K562 (cell line): Measurements from ENCODE around the gene COL4A2. TPM values are rescaled to one million over a fixed set of nuclear protein-coding genes. Genes with fewer than 3 reads are reported as not detected.
A peak's percentile ranks its signal among the peaks of the same experiment; 100 is the strongest.

Experiments used
- ATAC-seq: fragments of 200-7000 bp; cut with Tn5 transposase; 3 replicates; pipeline ENCODE4 v1.9.1; 2020; ENCODE audit warnings: moderate library complexity
- BruUV-seq: library from RNA; stranded (reverse); fragments of 400-500 nt; replicated peaks from 2 replicates; lab custom pipeline; 2021; lab: Mats Ljungman, UMichigan
- CTCF ChIA-PET: fragments of 300-600 bp; formaldehyde crosslinking; extraction: SDS; loops from one replicate; lab custom pipeline; 2021; ENCODE audit warnings: low intra/inter-chr PET ratio; lab: Yijun Ruan, JAX
- POLR2A ChIA-PET: fragments of 300-600, 350-650 bp; sonication (Branson Sonifier 250); formaldehyde crosslinking; extraction: SDS; loops from one replicate; lab custom pipeline; 2021; ENCODE audit warnings: antibody characterized with exemption, inconsistent platforms; lab: Yijun Ruan, JAX
- DNase-seq, 4 experiments: peaks; one replicate each; pipeline versions ENCODE4 v3.0.0 to v3.0.0-alpha.2; 2011 to 2018; ENCODE audit warnings: low spot score in 3 of 4, mixed read lengths in 3 of 4; ENCODE audit errors: extremely low read depth in 1 of 4
- FAIRE-seq: peaks from 2 replicates; lab custom pipeline; 2011; peaks lifted over from hg19 to GRCh38; lab: Jason Lieb, UNC
- H2AFZ ChIP-seq: 2 replicates; pipeline ENCODE4 v1.6.0; 2011; ENCODE audit warnings: low read depth, low read length, control low read depth, inconsistent platforms
- H3K27ac ChIP-seq: fragments of 200-600 bp; 3 replicates; pipeline ENCODE4 v1.8.0; 2011; ENCODE audit warnings: low read depth, mild to moderate bottlenecking, control low read depth, inconsistent platforms, low read length, moderate library complexity, mixed read lengths; ENCODE audit errors: extremely low read depth
- H3K27me3 ChIP-seq, 2 experiments: fragments of 300-600 bp in 1 of 2; 2 replicates in 1 of 2; 3 replicates in 1 of 2; pipeline versions ENCODE4 v1.6.0 to v1.8.0; 2011; ENCODE audit warnings: inconsistent platforms in 2 of 2, low read length in 2 of 2, mild to moderate bottlenecking in 1 of 2, mixed read lengths in 1 of 2, moderate library complexity in 1 of 2; ENCODE audit not compliant: control insufficient read depth in 2 of 2, insufficient read depth in 2 of 2
- H3K36me3 ChIP-seq: fragments of 300-600 bp; 3 replicates; pipeline ENCODE4 v1.8.0; 2011; ENCODE audit warnings: mild to moderate bottlenecking, low read length, inconsistent platforms; ENCODE audit not compliant: control insufficient read depth, insufficient read depth
- H3K4me1 ChIP-seq, 2 experiments: fragments of 200-600 bp in 1 of 2; replicated peaks in 1 of 2; 2 replicates in 1 of 2; 3 replicates in 1 of 2; pipeline versions ENCODE4 v1.5.1 to v1.8.0; 2011; ENCODE audit warnings: inconsistent platforms in 2 of 2, low read length in 2 of 2, mild to moderate bottlenecking in 1 of 2, mixed read lengths in 1 of 2, moderate library complexity in 1 of 2; ENCODE audit not compliant: control insufficient read depth in 2 of 2, insufficient read depth in 2 of 2
- H3K4me2 ChIP-seq: 2 replicates; pipeline ENCODE4 v1.6.1; 2011; ENCODE audit warnings: low read length, control low read depth, inconsistent platforms, mixed read lengths; ENCODE audit not compliant: insufficient read depth
- H3K4me3 ChIP-seq: fragments of 200-600 bp; sonication (generic), shearing (Covaris generic); 2 replicates; pipeline ENCODE4 v1.5.1; 2016; ENCODE audit warnings: control low read depth, inconsistent platforms
- H3K79me2 ChIP-seq: fragments of 200-600 bp; 3 replicates; pipeline ENCODE4 v1.8.0; 2011; ENCODE audit warnings: low read length, inconsistent platforms; ENCODE audit not compliant: control insufficient read depth, insufficient read depth
- H3K9ac ChIP-seq, 2 experiments: 2 replicates each; pipeline versions ENCODE4 v1.6.0 to v1.6.1; 2011; ENCODE audit warnings: low read depth in 2 of 2, low read length in 2 of 2, control low read depth in 1 of 2, inconsistent platforms in 1 of 2, mild to moderate bottlenecking in 1 of 2, mixed read lengths in 1 of 2; ENCODE audit not compliant: insufficient read depth in 1 of 2
- H3K9me1 ChIP-seq: one replicate; pipeline ENCODE4 v1.6.0; 2011; ENCODE audit warnings: inconsistent platforms, mild to moderate bottlenecking, low read length, moderate library complexity; ENCODE audit not compliant: control insufficient read depth, insufficient read depth
- H3K9me3 ChIP-seq: replicated peaks from 2 replicates; pipeline ENCODE4 v1.5.1; 2011; ENCODE audit warnings: low read depth, low read length, inconsistent platforms; ENCODE audit not compliant: control insufficient read depth, insufficient read depth
- H4K20me1 ChIP-seq: replicated peaks from 2 replicates; pipeline ENCODE4 v1.6.1; 2011; ENCODE audit warnings: low read length, inconsistent platforms, mixed read lengths; ENCODE audit not compliant: control insufficient read depth, insufficient read depth
- CTCF ChIP-seq, 3 experiments: IDR thresholded peaks in 2 of 3; conservative IDR thresholded peaks in 1 of 3; 2 replicates each; pipeline ENCODE4 v1.5.1; 2011 to 2012; ENCODE audit warnings: low read length in 3 of 3, mild to moderate bottlenecking in 3 of 3, control low read depth in 2 of 3, improper control_type of control experiment in 1 of 3, inconsistent platforms in 1 of 3, low read depth in 1 of 3, mixed read lengths in 1 of 3, moderate library complexity in 1 of 3; ENCODE audit not compliant: insufficient read depth in 2 of 3
- RAD21 ChIP-seq, 2 experiments: fragments of 250-450 bp in 1 of 2; fragments of 450-650 bp in 1 of 2; sonication (Bioruptor Pico) in 1 of 2; formaldehyde crosslinking in 1 of 2; IDR thresholded peaks in 1 of 2; conservative IDR thresholded peaks in 1 of 2; 2 replicates each; pipeline versions ENCODE4 v1.4.0 to v1.8.0; 2020 to 2022; ENCODE audit warnings: mild to moderate bottlenecking in 2 of 2, moderate library complexity in 1 of 2
- RBM17 ChIP-seq: fragments of 200-400 bp; formaldehyde crosslinking; IDR thresholded peaks from 2 replicates; pipeline ENCODE4 v1.6.1; 2017; ENCODE audit warnings: low read depth, mild to moderate bottlenecking, low read length, borderline replicate concordance
- WGBS: fragments of 100-300 bp; shearing (Covaris generic); methylation state at CpG from one replicate; pipeline ENCODE4 v1.1.6; 2016; ENCODE audit warnings: low coverage, mixed read lengths; ENCODE audit not compliant: insufficient coverage; ENCODE audit errors: missing lambda C conversion rate; 5-methylcytosine and 5-hydroxymethylcytosine counted together
- in situ Hi-C: fragments of 300-500 bp; cut with MboI; formaldehyde crosslinking; loops from 4 replicates; pipeline ENCODE4 v1.15.0; 2018; ENCODE audit warnings: inconsistent platforms, mixed read lengths
- intact Hi-C: fragments of 100-400 bp; cut with micrococcal nuclease; formaldehyde crosslinking; loops from 2 replicates; pipeline ENCODE4 v1.14.2; 2022
- polyA plus RNA-seq, 8 experiments: library from polyadenylated mRNA; depleted of rRNA in 4 of 8; stranded (reverse) in 5 of 8; unstranded in 3 of 8; fragments of >200 nt; fragmentation: Nextera tagmentation in 2 of 8; fragmentation: Illumina TruSeq in 1 of 8; extraction: Ambion mirVana in 2 of 8; extraction: Trizol in 1 of 8; gene quantifications; 2 replicates each; pipeline versions ENCODE4 v1.2.1 to v1.2.3, GENCODE V29; 2011 to 2014; ENCODE audit warnings: inconsistent platforms in 1 of 8, missing spikeins in 1 of 8
- total RNA-seq, 7 experiments: library from RNA; depleted of rRNA in 6 of 7; stranded (reverse); fragments of >200 nt in 6 of 7; fragmentation: Illumina TruSeq in 2 of 7; extraction: Trizol in 2 of 7; gene quantifications; 2 replicates each; pipeline versions ENCODE4 v1.2.1 to v1.2.3, GENCODE V29; 2011 to 2021; ENCODE audit warnings: low replicate concordance in 1 of 7

COL4A2 gene
- total and polyA plus RNA-seq, 9 of the 15 experiments (the other 6 are each of a cell fraction or from before 2014, with no cell fraction given), result 0.13 to 15.2 (median 8.1) TPM

- no peak overlapping the region for H3K9ac ChIP-seq
- intact Hi-C loops (loop anchor here (2.0 kb wide), 1 partner anchor 221 kb away; no protein-coding TSS in a partner anchor), in situ Hi-C loops (no loop called here)
- 0% methylated on average over 6 of the region's 7 CpGs for WGBS
- TF ChIP-seq RBM17 (no peak), CTCF (IDR thresholded peaks at IDR 0.05 in 2 of 3, conservative IDR thresholded peaks at IDR 0.05 in 1 of 3; ENCODE audit: insufficient read depth in 2 of 3, low read depth in 1 of 3, low read length in 3 of 3) (peak in 2 of 3 experiments; percentile 48 to 55; a peak in 3 of 6 replicates), RAD21 (CRISPR knock-in tag; conservative IDR thresholded peaks at IDR 0.05 in 1 of 2, IDR thresholded peaks at IDR 0.05 in 1 of 2) (peak; percentile 40 to 54)
- no peak overlapping the region for H3K4me2 ChIP-seq
- FAIRE-seq, result no peak
- ChIA-PET POLR2A (interaction anchor here (1.2 kb wide), 1 partner anchor 11 kb away, joined by 4 read pairs; no protein-coding TSS in a partner anchor), CTCF (interaction anchor here (1.2 kb wide), 1 partner anchor 221 kb away, joined by 3 read pairs; no protein-coding TSS in a partner anchor)
- no peaks in the 10 kb centered on the region for H3K9me1 ChIP-seq
- H4K20me1 ChIP-seq, result no peaks in the 10 kb centered on the region
- no peaks in the 10 kb centered on the region for H3K4me1 ChIP-seq
- H3K79me2 ChIP-seq, result no peaks in the 10 kb centered on the region
- no peak overlapping the region for H2AFZ ChIP-seq
- no peaks in the 10 kb centered on the region for H3K9me3 ChIP-seq
- no peaks in the 10 kb centered on the region for H3K36me3 ChIP-seq
- H3K27me3 ChIP-seq, result peaks cover 34 to 63% of the 10 kb centered on the region in 2 experiments
- H3K27ac ChIP-seq, result no peak overlapping the region
- no TSS peak for BruUV-seq
- no peak overlapping the region for H3K4me3 ChIP-seq
- peak in 1 of 4 experiments; percentile 15 for DNase-seq
- ATAC-seq, result peak; percentile 55; the same call in 2 of the 3 replicates
Measured at GRCh38 chr13:110444226-110444653, 137.2 kb downstream of the COL4A2 start.
